Measurements from ENCODE around the gene SOS1. TPM values are rescaled to one million over a fixed set of nuclear protein-coding genes. Genes with fewer than 3 reads are reported as not detected.

Gene SOS1
- total RNA-seq, 1 experiment from 2014 or later: 28.7 TPM

DNA sequence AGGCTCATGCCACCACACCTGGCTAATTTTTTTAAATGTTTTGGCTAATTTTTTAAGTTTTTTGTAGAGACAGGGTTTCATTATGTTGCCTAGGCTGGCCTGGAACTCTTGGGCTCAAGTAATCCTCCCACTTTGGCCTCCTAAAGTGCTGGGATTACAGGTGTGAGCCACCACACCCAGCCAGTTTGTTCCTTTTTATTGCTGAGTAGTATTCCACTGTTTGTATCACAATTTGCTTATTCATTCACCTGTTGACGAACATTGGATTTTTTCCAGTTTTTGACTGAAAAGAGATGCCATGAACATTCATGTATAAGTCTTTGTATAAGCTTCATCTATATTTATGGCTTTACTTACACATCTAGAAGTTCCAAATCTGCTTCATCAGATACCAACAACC, 5.3 kb downstream of the SOS1 start:
- ATAC-seq (no peak), DNase-seq (ENCODE audit: low read depth, low spot score) (no peak)
- in situ Hi-C loops (cut with HindIII; ENCODE audit: low pct_unique_long_range_greater_than_20kb, low sequenced_read_pairs) (no loop called here), intact Hi-C loops (cut with micrococcal nuclease; ENCODE audit: unreplicated experiment) (no loop called here)
- H3K9me3 ChIP-seq (ENCODE audit: control insufficient read depth, insufficient read depth, low read depth, low read length): no peaks in the 10 kb centered on the region
- no TSS peak for BruUV-seq (replicated peaks)
- TF ChIP-seq, protein P1, sequence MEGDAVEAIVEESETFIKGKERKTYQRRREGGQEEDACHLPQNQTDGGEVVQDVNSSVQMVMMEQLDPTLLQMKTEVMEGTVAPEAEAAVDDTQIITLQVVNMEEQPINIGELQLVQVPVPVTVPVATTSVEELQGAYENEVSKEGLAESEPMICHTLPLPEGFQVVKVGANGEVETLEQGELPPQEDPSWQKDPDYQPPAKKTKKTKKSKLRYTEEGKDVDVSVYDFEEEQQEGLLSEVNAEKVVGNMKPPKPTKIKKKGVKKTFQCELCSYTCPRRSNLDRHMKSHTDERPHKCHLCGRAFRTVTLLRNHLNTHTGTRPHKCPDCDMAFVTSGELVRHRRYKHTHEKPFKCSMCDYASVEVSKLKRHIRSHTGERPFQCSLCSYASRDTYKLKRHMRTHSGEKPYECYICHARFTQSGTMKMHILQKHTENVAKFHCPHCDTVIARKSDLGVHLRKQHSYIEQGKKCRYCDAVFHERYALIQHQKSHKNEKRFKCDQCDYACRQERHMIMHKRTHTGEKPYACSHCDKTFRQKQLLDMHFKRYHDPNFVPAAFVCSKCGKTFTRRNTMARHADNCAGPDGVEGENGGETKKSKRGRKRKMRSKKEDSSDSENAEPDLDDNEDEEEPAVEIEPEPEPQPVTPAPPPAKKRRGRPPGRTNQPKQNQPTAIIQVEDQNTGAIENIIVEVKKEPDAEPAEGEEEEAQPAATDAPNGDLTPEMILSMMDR (IDR thresholded peaks at IDR 0.05): no peak
- TF ChIP-seq, protein P2, sequence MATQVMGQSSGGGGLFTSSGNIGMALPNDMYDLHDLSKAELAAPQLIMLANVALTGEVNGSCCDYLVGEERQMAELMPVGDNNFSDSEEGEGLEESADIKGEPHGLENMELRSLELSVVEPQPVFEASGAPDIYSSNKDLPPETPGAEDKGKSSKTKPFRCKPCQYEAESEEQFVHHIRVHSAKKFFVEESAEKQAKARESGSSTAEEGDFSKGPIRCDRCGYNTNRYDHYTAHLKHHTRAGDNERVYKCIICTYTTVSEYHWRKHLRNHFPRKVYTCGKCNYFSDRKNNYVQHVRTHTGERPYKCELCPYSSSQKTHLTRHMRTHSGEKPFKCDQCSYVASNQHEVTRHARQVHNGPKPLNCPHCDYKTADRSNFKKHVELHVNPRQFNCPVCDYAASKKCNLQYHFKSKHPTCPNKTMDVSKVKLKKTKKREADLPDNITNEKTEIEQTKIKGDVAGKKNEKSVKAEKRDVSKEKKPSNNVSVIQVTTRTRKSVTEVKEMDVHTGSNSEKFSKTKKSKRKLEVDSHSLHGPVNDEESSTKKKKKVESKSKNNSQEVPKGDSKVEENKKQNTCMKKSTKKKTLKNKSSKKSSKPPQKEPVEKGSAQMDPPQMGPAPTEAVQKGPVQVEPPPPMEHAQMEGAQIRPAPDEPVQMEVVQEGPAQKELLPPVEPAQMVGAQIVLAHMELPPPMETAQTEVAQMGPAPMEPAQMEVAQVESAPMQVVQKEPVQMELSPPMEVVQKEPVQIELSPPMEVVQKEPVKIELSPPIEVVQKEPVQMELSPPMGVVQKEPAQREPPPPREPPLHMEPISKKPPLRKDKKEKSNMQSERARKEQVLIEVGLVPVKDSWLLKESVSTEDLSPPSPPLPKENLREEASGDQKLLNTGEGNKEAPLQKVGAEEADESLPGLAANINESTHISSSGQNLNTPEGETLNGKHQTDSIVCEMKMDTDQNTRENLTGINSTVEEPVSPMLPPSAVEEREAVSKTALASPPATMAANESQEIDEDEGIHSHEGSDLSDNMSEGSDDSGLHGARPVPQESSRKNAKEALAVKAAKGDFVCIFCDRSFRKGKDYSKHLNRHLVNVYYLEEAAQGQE (IDR thresholded peaks at IDR 0.05; ENCODE audit: insufficient read depth in 1 of 2, low read depth in 2 of 2, low read length in 1 of 2): no peak
- TF ChIP-seq TCF7L2 (IDR thresholded peaks at IDR 0.05; ENCODE audit: low read depth, low read length) (no peak), POLR2AphosphoS5 (IDR thresholded peaks at IDR 0.05; ENCODE audit: low read depth, low read length) (no peak), SIN3A (IDR thresholded peaks at IDR 0.05; ENCODE audit: borderline replicate concordance, insufficient read depth, low read depth, low read length) (no peak)
- H3K36me3 ChIP-seq (ENCODE audit: control insufficient read depth, insufficient read depth, low read length): no peaks in the 10 kb centered on the region; the same call in 1 of the 2 replicates
- H3K4me1 ChIP-seq (ENCODE audit: control insufficient read depth, insufficient read depth, low read length): peaks cover 12% of the 10 kb centered on the region
- H3K27me3 ChIP-seq (ENCODE audit: control insufficient read depth, insufficient read depth, low read length): no peaks in the 10 kb centered on the region
- POLR2A ChIA-PET: no interaction called here
- CTCF ChIA-PET: interaction anchor here (0.6 kb wide), 1 partner anchor 799 kb away, joined by 3 read pairs; no protein-coding TSS in a partner anchor
- no peak overlapping the region for H3K27ac ChIP-seq (ENCODE audit: low read length)
- no peak overlapping the region for H3K4me3 ChIP-seq (ENCODE audit: low read depth in 2 of 2, low read length in 2 of 2)

- ATAC-seq: no peak
- H3K36me3 ChIP-seq (ENCODE audit: control insufficient read depth, insufficient read depth, low read length): no peaks in the 10 kb centered on the region
- intact Hi-C loops (cut with micrococcal nuclease; ENCODE audit: unreplicated experiment): no loop called here
- H3K27me3 ChIP-seq (ENCODE audit: control insufficient read depth, insufficient read depth, low read length): no peaks in the 10 kb centered on the region
- no peaks in the 10 kb centered on the region for H3K9me3 ChIP-seq (ENCODE audit: control insufficient read depth, insufficient read depth, low read depth, low read length)
- peaks cover 12% of the 10 kb centered on the region for H3K4me1 ChIP-seq (ENCODE audit: control insufficient read depth, insufficient read depth, low read length)
- no peak overlapping the region for H3K27ac ChIP-seq (ENCODE audit: low read length)
- CTCF ChIA-PET: no interaction called here
- no peak for DNase-seq (ENCODE audit: low read depth, low spot score)
- POLR2A ChIA-PET: no interaction called here
- TF ChIP-seq POLR2AphosphoS5 (IDR thresholded peaks at IDR 0.05; ENCODE audit: low read depth, low read length) (no peak), TCF7L2 (IDR thresholded peaks at IDR 0.05; ENCODE audit: low read depth, low read length) (no peak), SIN3A (IDR thresholded peaks at IDR 0.05; ENCODE audit: borderline replicate concordance, insufficient read depth, low read depth, low read length) (no peak)
- TF ChIP-seq, protein P2 (IDR thresholded peaks at IDR 0.05; ENCODE audit: insufficient read depth in 1 of 2, low read depth in 2 of 2, low read length in 1 of 2): no peak
- TF ChIP-seq, protein P1 (IDR thresholded peaks at IDR 0.05): no peak
- no TSS peak for BruUV-seq (replicated peaks)
- no peak overlapping the region for H3K4me3 ChIP-seq (ENCODE audit: low read depth in 2 of 2, low read length in 2 of 2)
- in situ Hi-C loops (cut with HindIII; ENCODE audit: low pct_unique_long_range_greater_than_20kb, low sequenced_read_pairs): no loop called here
Observed at GRCh38 chr2:39114771-39115170, 6.1 kb downstream of the SOS1 start.

Data from Panc1 (cell line).